Prostate gland (tissue), 2 donors: ENCODE measurements around the gene PHLDA3. TPM values are rescaled to one million over a fixed set of nuclear protein-coding genes. Genes with fewer than 3 reads are reported as not detected.
A peak's percentile ranks its signal among the peaks of the same experiment; 100 is the strongest.

Source experiments
- DNase-seq: peaks from one replicate; pipeline ENCODE4 v3.0.0-alpha.2; 2019; ENCODE audit warnings: low spot score
- H3K27ac ChIP-seq, 2 donors: fragments of 200-600 bp; sonication (generic); 2 replicates each; pipeline ENCODE4 v1.5.1; 2017 to 2019
- H3K27me3 ChIP-seq: fragments of 200-600 bp; sonication (generic); replicated peaks from 2 replicates; pipeline ENCODE4 v1.5.1; 2019; ENCODE audit not compliant: insufficient read depth
- H3K36me3 ChIP-seq, 2 donors: fragments of 200-600 bp; sonication (generic); 1 replicate in 1 of 2; 2 replicates in 1 of 2; pipeline versions ENCODE4 v1.5.1 to v1.8.1; 2017 to 2019
- H3K4me1 ChIP-seq: fragments of 200-600 bp; sonication (generic); replicated peaks from 2 replicates; pipeline ENCODE4 v1.5.1; 2019
- H3K4me3 ChIP-seq, 2 donors: fragments of 200-600 bp; sonication (generic); 2 replicates each; pipeline ENCODE4 v1.5.1; 2017 to 2019
- H3K9me3 ChIP-seq: fragments of 200-600 bp; sonication (generic); 2 replicates; pipeline ENCODE4 v1.5.1; 2017
- POLR2A ChIP-seq: fragments of 450-650 bp; IDR thresholded peaks from one replicate; pipeline ENCODE4 v1.6.1; 2016; ENCODE audit warnings: antibody characterized with exemption, mild to moderate bottlenecking
- POLR2AphosphoS5 ChIP-seq: sonication (generic); formaldehyde crosslinking; IDR thresholded peaks from one replicate; pipeline ENCODE4 v1.6.1; 2017; ENCODE audit warnings: antibody characterized with exemption
- WGBS: methylation state at CpG from one replicate; pipeline ENCODE4 v1.1.5; 2018; 5-methylcytosine and 5-hydroxymethylcytosine counted together
- intact Hi-C: fragments of 100-400 bp; cut with DNase I; formaldehyde crosslinking; loops from one replicate; pipeline ENCODE4 v1.14.2; 2022
- total RNA-seq, 2 donors: library from RNA; depleted of rRNA; stranded (reverse); fragments of >200 nt; gene quantifications; one replicate each; pipeline ENCODE4 v1.1.0, GENCODE V29; 2016
- TF ChIP-seq, protein P1 (sequence below), 4 experiments: fragments of 200-600 bp in 2 of 4; fragments of 450-650 bp in 2 of 4; sonication (generic) in 2 of 4; IDR thresholded peaks; 1 replicate in 3 of 4; 2 replicates in 1 of 4; pipeline ENCODE4 v1.5.1; 2016 to 2019; ENCODE audit warnings: antibody characterized with exemption in 4 of 4, mild to moderate bottlenecking in 2 of 4, moderate library complexity in 2 of 4

The PHLDA3 gene
- total RNA-seq, 2 donors from 2014 or later, result 49.7 to 73.9 TPM

DNA sequence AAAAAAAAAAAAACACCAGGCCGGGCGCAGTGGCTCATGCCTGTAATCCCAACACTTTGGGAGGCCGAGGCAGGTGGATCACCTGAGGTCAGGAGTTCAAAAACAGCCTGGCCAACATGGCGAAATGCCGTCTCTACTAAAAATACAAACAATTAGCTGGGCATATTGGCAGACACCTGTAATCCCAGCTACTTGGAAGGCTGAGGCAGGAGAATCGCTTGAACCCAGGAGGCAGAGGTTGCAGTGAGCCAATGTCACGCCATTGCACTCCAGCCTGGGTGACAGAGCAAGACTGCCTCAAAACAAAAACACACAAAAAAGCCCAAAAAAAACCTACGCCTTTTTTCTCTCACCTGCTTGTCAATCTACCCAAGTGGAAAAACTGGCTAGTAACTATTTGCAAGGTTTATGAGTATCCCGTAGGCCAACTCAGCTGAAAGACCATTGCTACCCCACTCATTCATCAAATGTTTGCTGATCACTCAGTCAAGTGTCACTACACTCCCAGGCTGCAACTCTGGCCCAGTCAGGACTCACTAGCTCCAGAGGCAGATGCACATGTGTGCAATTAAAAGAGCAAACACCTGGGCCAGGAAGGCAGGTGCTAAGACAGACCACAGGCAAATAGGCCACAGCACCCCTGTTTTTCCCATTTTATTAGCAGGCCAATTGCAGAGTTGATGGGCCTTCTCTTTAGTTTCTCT, 36.0 kb upstream of the PHLDA3 start:
- intact Hi-C loops, result loop anchor here (2.0 kb wide), 1 partner anchor 16 kb away; no protein-coding TSS in a partner anchor
- Histone ChIP-seq H3K36me3 (no peaks in the 10 kb centered on the region), H3K9me3 (no peaks in the 10 kb centered on the region), H3K4me1 (peaks cover 21% of the 10 kb centered on the region), H3K4me3 (peak overlapping the region; percentile 70 to 76), H3K27me3 (no peaks in the 10 kb centered on the region), H3K27ac (peak overlapping the region; percentile 91 to 96)
- WGBS, result 51% methylated on average over 9 of the region's 9 CpGs
- DNase-seq, result no peak
- no peak for TF ChIP-seq POLR2A
- TF ChIP-seq, protein P1, sequence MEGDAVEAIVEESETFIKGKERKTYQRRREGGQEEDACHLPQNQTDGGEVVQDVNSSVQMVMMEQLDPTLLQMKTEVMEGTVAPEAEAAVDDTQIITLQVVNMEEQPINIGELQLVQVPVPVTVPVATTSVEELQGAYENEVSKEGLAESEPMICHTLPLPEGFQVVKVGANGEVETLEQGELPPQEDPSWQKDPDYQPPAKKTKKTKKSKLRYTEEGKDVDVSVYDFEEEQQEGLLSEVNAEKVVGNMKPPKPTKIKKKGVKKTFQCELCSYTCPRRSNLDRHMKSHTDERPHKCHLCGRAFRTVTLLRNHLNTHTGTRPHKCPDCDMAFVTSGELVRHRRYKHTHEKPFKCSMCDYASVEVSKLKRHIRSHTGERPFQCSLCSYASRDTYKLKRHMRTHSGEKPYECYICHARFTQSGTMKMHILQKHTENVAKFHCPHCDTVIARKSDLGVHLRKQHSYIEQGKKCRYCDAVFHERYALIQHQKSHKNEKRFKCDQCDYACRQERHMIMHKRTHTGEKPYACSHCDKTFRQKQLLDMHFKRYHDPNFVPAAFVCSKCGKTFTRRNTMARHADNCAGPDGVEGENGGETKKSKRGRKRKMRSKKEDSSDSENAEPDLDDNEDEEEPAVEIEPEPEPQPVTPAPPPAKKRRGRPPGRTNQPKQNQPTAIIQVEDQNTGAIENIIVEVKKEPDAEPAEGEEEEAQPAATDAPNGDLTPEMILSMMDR (IDR thresholded peaks at IDR 0.05), result no peak
- no peak for TF ChIP-seq POLR2AphosphoS5

DNA sequence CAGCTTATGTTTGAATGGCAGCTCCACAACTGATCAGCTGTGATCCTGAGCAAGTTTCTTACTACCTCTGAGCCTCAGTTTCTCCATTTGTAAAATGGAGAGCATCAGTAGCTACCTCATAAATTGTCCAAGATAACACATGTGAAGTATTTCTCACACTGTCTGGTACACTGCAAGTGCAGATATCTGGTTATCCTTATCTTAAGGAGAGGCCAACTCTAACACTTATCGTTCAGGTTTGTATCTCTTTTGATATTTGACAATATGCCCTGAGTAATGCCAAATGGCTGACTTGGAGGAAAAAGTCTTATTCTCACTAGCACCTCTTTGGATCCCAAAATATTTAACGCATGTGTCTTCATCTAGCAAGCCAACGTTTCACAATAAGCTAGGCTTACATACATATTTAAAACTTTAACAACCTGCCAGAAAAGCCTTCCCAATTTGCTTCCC, 35.2 kb upstream of the PHLDA3 start:
- Histone ChIP-seq H3K4me3 (peak overlapping the region; percentile 10 to 76), H3K27ac (peak overlapping the region; percentile 91 to 96), H3K36me3 (no peaks in the 10 kb centered on the region), H3K4me1 (peaks cover 21% of the 10 kb centered on the region), H3K9me3 (no peaks in the 10 kb centered on the region), H3K27me3 (no peaks in the 10 kb centered on the region)
- intact Hi-C loops, result loop anchor here (2.0 kb wide), 1 partner anchor 15 kb away; no protein-coding TSS in a partner anchor
- no peak for TF ChIP-seq POLR2AphosphoS5
- TF ChIP-seq, protein P1 (IDR thresholded peaks at IDR 0.05), result no peak
- no peak for TF ChIP-seq POLR2A
- DNase-seq, result no peak
- WGBS, result 29% methylated on average over 3 of the region's 3 CpGs

DNA sequence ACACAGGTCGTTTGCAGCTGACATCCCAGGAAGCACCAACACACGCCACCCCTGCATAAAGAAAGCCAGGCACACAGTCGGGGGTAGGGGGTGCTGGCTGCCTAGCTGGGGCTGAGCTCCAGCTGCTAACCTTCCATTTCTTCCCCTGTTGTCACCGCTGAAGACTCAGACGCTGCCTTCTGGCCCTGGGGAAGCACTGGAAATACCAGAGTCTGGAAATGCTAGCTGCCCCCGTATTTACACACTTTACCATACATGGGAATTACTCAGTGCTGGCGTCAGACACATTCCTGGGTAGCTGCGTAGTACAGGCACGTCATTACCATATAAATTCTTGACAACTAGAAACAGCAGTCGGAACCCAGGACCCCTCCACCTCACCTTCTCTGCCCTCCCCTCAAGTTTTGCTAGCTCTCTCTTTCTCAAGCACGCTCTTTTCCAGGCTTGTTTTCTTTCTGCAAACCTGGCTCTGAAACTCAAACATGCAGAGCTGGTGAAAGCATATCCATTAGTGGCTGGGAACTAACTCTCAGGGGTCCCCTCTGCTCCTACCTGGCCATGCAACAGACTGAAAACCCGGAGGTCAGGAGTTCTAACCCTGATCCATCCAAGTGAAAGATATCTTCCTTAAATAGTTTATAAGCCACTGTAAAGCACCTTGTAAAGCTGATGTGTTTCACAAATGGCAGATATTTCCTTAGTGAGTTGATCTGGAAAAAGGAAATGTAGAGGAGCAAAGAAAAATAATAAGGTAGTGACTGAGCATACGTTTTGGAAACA, 34.6 kb upstream of the PHLDA3 start:
- 18% methylated on average over 13 of the region's 13 CpGs for WGBS
- Histone ChIP-seq H3K4me1 (peaks cover 21% of the 10 kb centered on the region), H3K36me3 (no peaks in the 10 kb centered on the region), H3K27me3 (no peaks in the 10 kb centered on the region), H3K4me3 (peak overlapping the region in 1 of 2 donors; percentile 10), H3K27ac (peak overlapping the region; percentile 91 to 96), H3K9me3 (no peaks in the 10 kb centered on the region)
- intact Hi-C loops, result loop anchor here (2.0 kb wide), 1 partner anchor 15 kb away; no protein-coding TSS in a partner anchor
- TF ChIP-seq POLR2AphosphoS5, result peak; percentile 94
- TF ChIP-seq, protein P1 (IDR thresholded peaks at IDR 0.05), result no peak
- peak; percentile 76 for TF ChIP-seq POLR2A
- peak; percentile 82 for DNase-seq

DNA sequence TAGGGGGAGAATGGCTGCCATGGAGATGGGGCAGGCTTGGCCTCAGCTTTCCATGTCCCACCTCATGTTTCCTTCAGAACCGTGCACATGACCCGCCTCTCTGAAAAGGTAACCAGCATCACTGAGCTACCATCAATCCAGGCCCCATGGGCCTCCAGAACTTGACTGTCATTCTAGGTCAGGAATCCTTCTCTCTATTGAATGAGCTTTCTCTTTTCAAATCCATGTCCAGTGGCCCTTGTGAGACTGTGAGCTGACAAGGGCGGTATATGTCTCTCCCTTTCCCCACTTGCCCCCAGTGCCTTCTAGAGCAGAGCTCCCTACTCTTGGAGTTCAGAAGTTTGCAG, 33.5 kb upstream of the PHLDA3 start:
- H3K9me3 ChIP-seq, result no peaks in the 10 kb centered on the region
- DNase-seq, result no peak
- intact Hi-C loops, result no loop called here
- WGBS, result 47% methylated on average over 3 of the region's 3 CpGs
- H3K27me3 ChIP-seq, result no peaks in the 10 kb centered on the region
- H3K36me3 ChIP-seq, result no peaks in the 10 kb centered on the region
- TF ChIP-seq, protein P1 (IDR thresholded peaks at IDR 0.05), result no peak
- TF ChIP-seq POLR2AphosphoS5 (no peak), POLR2A (no peak)
- H3K4me1 ChIP-seq, result peaks cover 16% of the 10 kb centered on the region
- H3K27ac ChIP-seq, result peak overlapping the region; percentile 91 to 96
- no peak overlapping the region for H3K4me3 ChIP-seq
